ENCODE measurements around the gene MYZAP.

The MYZAP gene

GRCh38 chr15:57625703-57626448, 34.2 kb downstream of the MYZAP start:
- no peak for DNase-seq (ENCODE audit: low spot score)

GRCh38 chr15:57626713-57627440, 35.2 kb downstream of the MYZAP start:
- DNase-seq (ENCODE audit: low spot score): no peak

DNA sequence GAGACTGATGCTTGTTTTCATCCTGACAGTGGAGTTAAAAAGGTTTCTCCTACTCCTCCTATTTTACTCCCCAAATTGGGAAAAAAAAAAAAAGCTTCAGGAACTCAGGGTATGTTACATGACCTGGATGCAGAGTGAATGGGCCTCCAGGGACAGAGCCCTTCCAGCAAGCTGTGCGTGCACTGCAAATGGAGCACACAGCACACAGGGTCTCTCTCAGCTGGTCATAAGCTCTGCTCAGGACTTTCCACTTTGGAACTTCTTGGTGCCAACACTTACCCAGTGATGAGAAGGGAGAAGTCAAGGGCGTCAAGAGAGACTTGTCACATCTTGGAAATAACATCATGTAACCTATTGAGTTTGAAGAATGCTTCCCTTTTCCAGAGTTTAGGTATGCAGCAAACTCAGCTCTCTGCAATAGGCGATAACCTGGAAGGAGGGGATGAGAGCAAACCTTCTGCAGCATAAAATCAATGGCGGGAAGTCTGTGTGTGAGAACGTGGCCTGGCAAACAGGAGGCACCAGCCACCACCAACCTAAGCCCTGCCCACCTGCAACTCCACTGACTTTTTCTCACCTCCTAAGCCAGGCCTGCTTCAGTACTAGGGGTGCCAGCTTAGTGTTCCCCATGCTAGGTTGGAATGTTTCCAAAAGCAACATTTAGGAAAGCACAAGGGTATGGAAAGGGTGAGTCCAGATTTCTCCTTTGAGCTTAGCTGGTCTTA, 39.8 kb downstream of the MYZAP start:
- DNase-seq (ENCODE audit: low spot score): no peak

GRCh38 chr15:57634290-57634689, 42.6 kb downstream of the MYZAP start:
- DNase-seq (ENCODE audit: low spot score): no peak

- DNase-seq (ENCODE audit: low spot score): peak; percentile 50
These were observed 43.7 kb downstream of the MYZAP start for GRCh38 chr15:57635300-57635909.

DNA sequence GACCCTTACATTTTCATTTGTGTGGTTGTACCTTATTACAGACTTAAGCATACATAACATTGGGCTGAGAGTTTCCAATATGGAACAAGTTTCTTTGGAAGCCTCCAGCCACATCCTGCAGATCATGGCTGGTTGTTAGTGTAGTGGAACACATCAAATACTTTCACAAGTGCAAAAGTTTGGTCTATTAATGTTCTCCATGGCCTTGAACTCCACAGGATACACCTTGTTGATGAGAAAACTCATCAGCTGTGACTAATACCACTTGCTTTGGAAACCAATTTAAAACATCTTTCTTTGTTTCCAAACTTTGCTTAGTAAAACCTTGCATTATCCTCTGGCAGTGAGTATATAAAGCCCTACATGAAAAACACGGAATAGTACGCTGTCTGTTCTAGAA, 46.1 kb downstream of the MYZAP start:
- no peak for DNase-seq (ENCODE audit: low spot score)

- DNase-seq (ENCODE audit: low spot score): no peak
These were observed 47.6 kb downstream of the MYZAP start for GRCh38 chr15:57639306-57639705.

- peak; percentile 69 for DNase-seq (ENCODE audit: low spot score)
These were observed 49.4 kb downstream of the MYZAP start for GRCh38 chr15:57640930-57641682.

DNA sequence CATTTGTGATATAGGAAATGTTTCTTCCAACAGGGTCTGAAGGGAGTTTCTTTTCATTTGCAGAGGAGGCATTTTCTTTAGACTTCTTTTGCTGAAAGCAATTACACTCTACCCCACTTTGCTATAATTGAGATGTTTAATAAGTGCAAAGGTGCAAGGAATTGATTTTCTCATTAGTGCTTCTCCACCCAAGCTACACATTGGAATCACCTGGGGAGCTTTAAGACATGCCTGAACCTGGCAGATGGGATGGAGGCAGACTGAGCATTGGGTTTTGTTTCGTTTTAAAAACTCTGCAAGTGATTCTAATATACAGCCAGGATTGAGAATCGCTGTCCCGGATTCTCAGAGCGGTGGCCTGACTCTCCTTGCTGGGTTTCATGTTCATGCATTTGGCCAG, 52.1 kb downstream of the MYZAP start:
- DNase-seq (ENCODE audit: low spot score): no peak

DNA sequence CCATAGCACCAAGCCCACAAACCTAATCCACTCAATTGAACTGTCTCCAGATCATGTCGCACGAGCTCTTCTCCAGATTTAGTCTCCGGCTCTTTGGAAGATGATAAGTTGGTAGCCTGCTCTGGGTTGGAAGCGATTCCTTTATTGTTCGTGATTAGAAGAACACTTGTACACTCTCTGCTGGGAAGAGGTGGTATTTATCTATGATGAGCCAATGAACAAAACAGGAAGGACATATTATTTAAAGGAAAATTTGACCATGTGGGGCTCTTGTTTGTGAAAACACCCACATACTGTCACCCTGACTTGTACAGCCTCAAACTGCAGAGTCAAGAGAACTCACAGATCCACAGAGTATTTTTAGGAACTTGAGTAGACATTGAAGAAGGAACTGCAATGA, 54.4 kb downstream of the MYZAP start:
- no peak for DNase-seq (ENCODE audit: low spot score)

DNA sequence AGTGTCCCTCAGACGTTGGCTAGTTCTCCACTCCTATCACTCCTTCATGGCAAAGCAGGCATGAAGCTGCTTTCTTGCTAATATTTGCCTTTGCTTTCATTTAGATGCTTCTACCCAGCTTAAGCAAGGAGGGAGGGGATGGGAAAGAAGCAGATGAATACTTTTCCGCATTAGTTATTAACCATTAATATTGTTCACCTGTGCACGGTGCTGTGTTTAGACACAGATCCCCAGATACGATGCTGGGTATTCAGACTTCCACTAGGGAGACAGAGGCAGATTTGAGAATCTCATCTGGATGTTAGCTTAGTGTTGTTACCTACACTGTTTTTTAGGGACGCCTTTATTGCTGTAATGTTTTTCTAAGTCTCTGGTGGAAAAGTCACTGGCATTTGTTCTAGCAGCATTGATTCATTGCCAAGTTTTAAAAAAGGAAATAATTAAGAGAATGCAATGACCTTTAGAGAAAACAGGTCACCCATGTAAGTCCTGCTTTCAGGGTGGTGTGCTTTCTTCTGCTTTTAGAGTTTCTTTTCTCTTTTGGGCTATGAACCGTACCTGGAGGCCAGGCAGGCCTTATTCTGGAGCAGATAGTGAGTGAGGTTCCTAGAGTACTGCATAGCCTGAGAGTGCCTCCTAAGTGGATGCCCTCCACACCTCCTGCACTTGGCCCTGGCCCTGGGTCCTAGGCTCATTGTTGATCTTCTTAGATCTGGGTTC, 55.5 kb downstream of the MYZAP start:
- no peak for DNase-seq (ENCODE audit: low spot score)

- DNase-seq (ENCODE audit: low spot score): no peak
These were observed 56.1 kb downstream of the MYZAP start for GRCh38 chr15:57647791-57648130.

- DNase-seq (ENCODE audit: low spot score): no peak
These were observed 57.4 kb downstream of the MYZAP start for GRCh38 chr15:57649138-57649537.

DNA sequence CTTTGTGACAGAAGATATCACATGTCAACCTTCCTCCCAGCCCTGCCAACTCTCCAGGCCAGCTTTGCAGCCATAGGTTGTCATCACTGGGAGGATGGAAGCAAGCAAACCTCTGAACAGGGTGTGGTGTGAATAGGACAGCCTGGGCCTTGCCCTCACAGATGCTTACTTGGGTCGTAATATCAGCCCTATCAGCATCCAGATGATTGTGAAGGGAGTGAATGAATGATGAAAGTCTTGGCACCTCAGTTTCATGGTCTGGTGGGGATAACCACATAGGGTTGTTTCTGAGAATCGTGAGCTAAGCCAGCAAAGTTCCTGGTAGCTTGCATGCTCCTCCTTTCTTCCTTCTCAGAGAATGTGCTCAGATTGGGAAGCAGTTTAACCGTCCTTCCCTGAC, 59.7 kb downstream of the MYZAP start:
- no peak for DNase-seq (ENCODE audit: low spot score)

- DNase-seq (ENCODE audit: low spot score): peak; percentile 71
These were observed 60.8 kb downstream of the MYZAP start for GRCh38 chr15:57652481-57652880.

- no peak for DNase-seq (ENCODE audit: low spot score)
These were observed 62.6 kb downstream of the MYZAP start for GRCh38 chr15:57654153-57654852.

GRCh38 chr15:57655053-57655452, 63.3 kb downstream of the MYZAP start:
- no peak for DNase-seq (ENCODE audit: low spot score)

- no peak for DNase-seq (ENCODE audit: low spot score)
These were observed 64.1 kb downstream of the MYZAP start for GRCh38 chr15:57655809-57656208.

DNA sequence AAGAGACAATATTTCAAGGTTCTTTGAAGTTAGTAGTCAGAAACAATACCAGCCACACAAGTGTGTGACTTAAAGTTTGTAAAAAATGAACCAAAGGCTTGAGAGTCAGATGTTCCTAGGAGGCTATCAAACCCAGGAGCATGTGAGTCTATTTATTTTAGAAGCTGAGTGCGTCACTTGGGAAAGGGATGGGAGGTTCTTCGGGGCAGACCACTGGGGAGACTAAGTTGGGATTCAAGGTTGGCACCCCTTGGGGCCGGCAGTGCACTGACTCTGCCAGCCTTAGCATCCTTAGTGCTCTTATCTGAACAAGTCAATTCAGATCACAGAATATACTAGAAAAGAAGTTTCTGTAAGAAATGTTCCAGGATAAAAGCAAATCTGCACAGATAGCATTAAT, 64.7 kb downstream of the MYZAP start:
- no peak for DNase-seq (ENCODE audit: low spot score)

DNA sequence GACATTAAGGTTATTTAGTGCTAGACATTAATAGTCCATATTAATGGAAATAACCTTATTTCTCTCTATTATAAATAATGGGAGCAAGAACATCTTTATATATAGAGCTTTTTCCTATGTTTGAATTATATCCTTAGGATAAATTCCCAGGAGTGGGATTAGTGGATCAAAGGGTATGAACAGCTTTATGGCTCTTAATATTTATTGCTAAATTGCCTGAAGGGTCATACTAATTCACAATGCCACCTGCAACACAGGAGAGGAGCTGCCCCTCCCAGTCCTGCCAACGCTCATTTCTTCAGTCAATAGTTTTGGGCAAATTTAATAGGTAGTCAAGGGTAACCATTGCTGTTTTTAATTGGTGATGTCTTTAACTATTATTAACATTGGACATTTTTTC, 65.9 kb downstream of the MYZAP start:
- no peak for DNase-seq (ENCODE audit: low spot score)
